Activated CD4-positive, alpha-beta T cell treated with anti-CD3 and anti-CD28 coated beads for 36 hours (primary cell): ENCODE results near the gene GPC6. TPM values are rescaled to one million over a fixed set of nuclear protein-coding genes. Genes with fewer than 3 reads are reported as not detected.

Source experiments
- ATAC-seq: fragments of 200-7000 bp; cut with Tn5 transposase; one replicate; pipeline ENCODE4 v1.10.0; 2021; ENCODE audit warnings: mild to moderate bottlenecking, moderate library complexity
- CTCF ChIA-PET: fragments of 350-600 bp; sonication (Branson Sonifier 250); formaldehyde crosslinking; loops from one replicate; lab custom pipeline; 2021; ENCODE audit warnings: antibody characterized with exemption; lab: Charles Lee
- POLR2A ChIA-PET: fragments of 350-600 bp; sonication (Branson Sonifier 250); formaldehyde crosslinking; loops from one replicate; lab custom pipeline; 2021; ENCODE audit warnings: antibody characterized with exemption, inconsistent platforms; lab: Charles Lee
- DNase-seq: peaks from one replicate; pipeline ENCODE4 v3.0.0-alpha.2; 2020
- H3K27ac Mint-ChIP-seq: one replicate; pipeline ENCODE4 v1.8.0; 2021; ENCODE audit warnings: mixed read lengths
- H3K27me3 Mint-ChIP-seq: one replicate; pipeline ENCODE4 v1.8.0; 2021; ENCODE audit warnings: mixed read lengths
- H3K36me3 Mint-ChIP-seq: one replicate; pipeline ENCODE4 v1.8.0; 2021; ENCODE audit warnings: low read depth, mixed read lengths
- H3K4me1 Mint-ChIP-seq: one replicate; pipeline ENCODE4 v1.8.0; 2021; ENCODE audit warnings: mixed read lengths
- H3K4me3 Mint-ChIP-seq: one replicate; pipeline ENCODE4 v1.8.0; 2021; ENCODE audit warnings: mild to moderate bottlenecking, moderate library complexity, mixed read lengths
- H3K9me3 Mint-ChIP-seq: one replicate; pipeline ENCODE4 v1.8.0; 2021; ENCODE audit warnings: low read depth, mixed read lengths
- intact Hi-C, 2 experiments: fragments of 100-400 bp; cut with DNase I in 1 of 2; cut with micrococcal nuclease in 1 of 2; formaldehyde crosslinking; loops; one replicate each; pipeline versions ENCODE4 v1.14.2 to v1.15.1; 2022 to 2024; cut with DNase I, micrococcal nuclease
- total RNA-seq, 2 experiments: library from RNA; stranded (reverse); gene quantifications; one replicate each; pipeline ENCODE4 v1.2.3, GENCODE V29; 2021

The GPC6 gene
- total RNA-seq, 2 experiments from 2014 or later, result not detected

DNA sequence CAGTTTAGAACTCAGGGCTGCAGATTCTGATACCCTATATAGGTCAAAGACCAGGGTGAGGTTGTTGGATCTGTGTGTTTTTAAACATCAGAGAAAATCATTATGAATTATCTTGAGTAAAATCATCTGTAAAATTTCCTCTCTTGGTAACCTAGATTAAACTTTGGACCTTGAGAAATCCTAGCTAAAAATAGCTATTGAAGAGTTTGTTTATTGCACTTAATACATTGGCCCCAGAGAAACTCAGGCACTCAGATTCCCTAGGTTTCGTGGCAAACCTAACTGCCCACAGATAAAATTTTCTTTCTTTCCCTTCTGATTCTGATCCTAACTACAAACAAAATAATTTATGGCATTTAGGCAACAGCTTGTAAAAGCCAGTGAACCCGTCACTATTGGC is 102.3 kb downstream of the GPC6 start:
- peaks cover 2% of the 10 kb centered on the region for H3K9me3 Mint-ChIP-seq
- no peak overlapping the region for H3K4me3 Mint-ChIP-seq
- POLR2A ChIA-PET, result no interaction called here
- ATAC-seq (no peak), DNase-seq (no peak)
- CTCF ChIA-PET, result no interaction called here
- H3K27me3 Mint-ChIP-seq, result peaks cover 2% of the 10 kb centered on the region
- no peaks in the 10 kb centered on the region for H3K36me3 Mint-ChIP-seq
- H3K4me1 Mint-ChIP-seq, result no peaks in the 10 kb centered on the region
- no peak overlapping the region for H3K27ac Mint-ChIP-seq
- intact Hi-C loops, result no loop called here

DNA sequence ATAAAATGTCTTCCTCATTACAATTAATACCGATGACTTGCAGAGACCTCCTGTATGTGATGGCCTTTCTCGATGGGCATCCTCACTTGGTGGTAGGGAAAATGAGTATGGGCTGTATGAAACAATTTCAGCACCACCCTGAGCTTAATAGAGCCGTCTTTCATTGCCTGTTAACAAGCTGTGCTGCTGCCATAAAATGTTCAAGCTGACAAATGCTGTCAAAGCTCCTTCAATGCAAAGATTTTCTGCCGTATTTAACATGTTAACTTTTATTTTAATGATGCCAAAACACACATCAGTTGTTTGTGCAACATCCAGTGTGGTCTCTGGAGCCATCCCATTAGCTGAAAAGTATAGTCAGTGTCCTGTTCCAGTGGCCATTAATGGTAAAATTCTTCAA is 110.1 kb downstream of the GPC6 start:
- POLR2A ChIA-PET, result no interaction called here
- no peak overlapping the region for H3K27ac Mint-ChIP-seq
- DNase-seq (no peak), ATAC-seq (no peak)
- no peaks in the 10 kb centered on the region for H3K27me3 Mint-ChIP-seq
- CTCF ChIA-PET, result interaction anchor here (0.9 to 1.0 kb wide), 2 partner anchors 9 to 15 kb away, joined by 3 read pairs; no protein-coding TSS in a partner anchor
- H3K4me1 Mint-ChIP-seq, result no peaks in the 10 kb centered on the region
- intact Hi-C loops, result no loop called here
- peaks cover 5% of the 10 kb centered on the region for H3K9me3 Mint-ChIP-seq
- no peak overlapping the region for H3K4me3 Mint-ChIP-seq
- H3K36me3 Mint-ChIP-seq, result no peaks in the 10 kb centered on the region

DNA sequence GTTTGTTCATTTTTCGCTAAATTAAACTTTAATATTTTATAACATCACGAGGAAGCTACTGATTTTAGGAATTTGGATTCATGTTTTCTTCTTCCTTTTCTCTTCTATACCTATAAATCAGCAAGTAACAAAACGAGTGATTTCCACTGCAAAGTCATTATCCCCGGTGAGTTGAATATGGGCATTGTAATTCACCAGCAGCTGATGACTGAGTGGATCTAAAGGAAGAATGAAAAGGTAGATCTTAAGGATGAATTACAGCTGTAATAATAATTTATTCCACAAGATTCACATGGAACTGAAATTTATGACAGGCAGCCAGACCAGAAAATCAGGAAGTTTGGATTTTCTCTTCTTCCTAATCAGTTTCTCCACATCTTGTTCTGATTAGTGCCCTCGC is 111.4 kb downstream of the GPC6 start:
- Mint-ChIP-seq H3K9me3 (peaks cover 11% of the 10 kb centered on the region), H3K4me3 (no peak overlapping the region), H3K36me3 (no peaks in the 10 kb centered on the region), H3K27me3 (no peaks in the 10 kb centered on the region), H3K4me1 (no peaks in the 10 kb centered on the region), H3K27ac (no peak overlapping the region)
- ChIA-PET POLR2A (no interaction called here), CTCF (no interaction called here)
- no peak for ATAC-seq
- DNase-seq, result no peak
- intact Hi-C loops, result no loop called here

DNA sequence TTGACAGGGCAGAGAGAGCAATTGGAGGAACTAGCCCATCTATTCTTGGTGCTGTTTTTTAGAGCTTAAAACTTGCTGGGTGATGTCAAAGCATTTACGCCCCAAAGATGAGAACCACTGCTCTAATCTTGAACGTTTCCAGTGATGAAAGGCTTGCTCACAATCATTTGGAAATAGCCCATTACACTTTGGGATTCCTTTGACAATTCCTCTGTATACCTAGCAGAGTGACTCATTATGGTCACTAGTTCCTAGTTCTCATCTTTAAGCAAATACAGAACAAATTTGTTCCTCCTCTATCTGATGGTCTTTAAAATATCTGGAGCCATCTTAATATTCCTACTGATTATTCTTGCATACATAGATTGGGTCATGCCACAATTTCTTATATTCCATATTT is 112.3 kb downstream of the GPC6 start:
- Mint-ChIP-seq H3K27me3 (no peaks in the 10 kb centered on the region), H3K36me3 (no peaks in the 10 kb centered on the region), H3K4me1 (no peaks in the 10 kb centered on the region), H3K27ac (no peak overlapping the region), H3K4me3 (no peak overlapping the region), H3K9me3 (peaks cover 14% of the 10 kb centered on the region)
- DNase-seq (no peak), ATAC-seq (no peak)
- ChIA-PET CTCF (no interaction called here), POLR2A (no interaction called here)
- intact Hi-C loops, result no loop called here

DNA sequence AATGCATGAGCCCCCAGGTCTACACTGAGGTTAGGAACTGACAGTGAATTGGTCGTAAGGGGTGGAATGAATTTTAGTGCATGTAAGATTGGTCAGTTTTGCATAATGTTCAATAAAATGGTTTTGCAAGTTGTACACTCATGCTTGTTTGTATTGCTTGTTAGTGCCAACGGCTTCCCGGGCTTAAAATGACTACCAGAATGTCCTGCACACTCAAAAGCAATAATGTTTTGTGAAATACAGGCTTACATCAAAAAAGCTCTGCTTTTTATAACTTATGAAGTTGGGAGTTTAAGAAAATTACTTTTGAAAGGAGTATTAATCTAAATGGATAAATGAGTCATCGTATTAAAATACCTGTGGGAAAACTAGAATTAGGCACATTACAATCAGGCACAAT is 112.9 kb downstream of the GPC6 start:
- H3K36me3 Mint-ChIP-seq, result no peaks in the 10 kb centered on the region

DNA sequence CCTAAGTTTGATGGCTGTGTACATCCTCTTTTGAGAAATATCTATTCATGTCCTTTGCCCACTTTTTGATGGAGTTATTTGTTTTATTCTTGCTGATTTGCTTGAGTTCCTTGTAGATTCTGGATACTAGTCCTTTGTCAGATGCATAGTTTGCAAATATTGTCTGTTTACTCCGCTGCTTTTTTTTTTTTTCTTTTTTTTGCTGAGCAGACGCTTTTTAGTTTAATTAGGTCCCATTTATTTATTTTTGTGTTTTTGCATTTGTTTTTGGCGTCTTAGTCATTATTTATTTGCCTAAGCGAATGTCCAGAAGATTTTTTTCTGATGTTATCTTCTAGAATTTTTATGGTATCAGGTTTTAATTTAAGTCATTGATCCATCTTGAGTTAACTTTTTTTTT is 114.9 kb downstream of the GPC6 start:
- DNase-seq (no peak), ATAC-seq (no peak)
- POLR2A ChIA-PET, result no interaction called here
- H3K9me3 Mint-ChIP-seq, result peaks cover 14% of the 10 kb centered on the region
- H3K27ac Mint-ChIP-seq, result no peak overlapping the region
- CTCF ChIA-PET, result no interaction called here
- H3K4me3 Mint-ChIP-seq, result no peak overlapping the region
- no peaks in the 10 kb centered on the region for H3K4me1 Mint-ChIP-seq
- no peaks in the 10 kb centered on the region for H3K36me3 Mint-ChIP-seq
- no peaks in the 10 kb centered on the region for H3K27me3 Mint-ChIP-seq
- intact Hi-C loops, result no loop called here

More for the DNA sequence above, 112.9 kb downstream of the GPC6 start:
- DNase-seq, result no peak
- intact Hi-C loops, result no loop called here
- no peak overlapping the region for H3K4me3 Mint-ChIP-seq
- peaks cover 14% of the 10 kb centered on the region for H3K9me3 Mint-ChIP-seq
- no peak overlapping the region for H3K27ac Mint-ChIP-seq
- POLR2A ChIA-PET, result no interaction called here
- CTCF ChIA-PET, result no interaction called here
- H3K4me1 Mint-ChIP-seq, result no peaks in the 10 kb centered on the region
- no peaks in the 10 kb centered on the region for H3K27me3 Mint-ChIP-seq
- no peak for ATAC-seq

DNA sequence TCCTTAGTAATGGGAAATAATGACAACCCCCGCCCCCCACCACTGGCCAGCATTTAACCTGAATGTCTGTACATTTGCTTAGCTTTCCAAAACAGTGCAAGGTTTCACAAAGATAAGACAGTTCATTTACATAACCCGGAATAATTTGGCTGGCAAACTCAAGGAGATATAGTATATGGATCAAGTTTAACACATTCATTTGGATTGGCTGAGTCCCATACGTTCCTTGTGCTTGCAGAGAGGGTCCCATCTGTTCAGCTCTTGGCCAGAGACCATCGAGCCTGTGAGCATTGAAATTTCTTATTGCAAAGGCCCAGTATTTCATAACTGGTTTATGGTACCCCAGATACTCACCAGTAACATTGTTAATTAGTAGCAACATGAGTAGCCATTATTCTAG is 116.5 kb downstream of the GPC6 start:
- intact Hi-C loops, result no loop called here
- CTCF ChIA-PET, result no interaction called here

DNA sequence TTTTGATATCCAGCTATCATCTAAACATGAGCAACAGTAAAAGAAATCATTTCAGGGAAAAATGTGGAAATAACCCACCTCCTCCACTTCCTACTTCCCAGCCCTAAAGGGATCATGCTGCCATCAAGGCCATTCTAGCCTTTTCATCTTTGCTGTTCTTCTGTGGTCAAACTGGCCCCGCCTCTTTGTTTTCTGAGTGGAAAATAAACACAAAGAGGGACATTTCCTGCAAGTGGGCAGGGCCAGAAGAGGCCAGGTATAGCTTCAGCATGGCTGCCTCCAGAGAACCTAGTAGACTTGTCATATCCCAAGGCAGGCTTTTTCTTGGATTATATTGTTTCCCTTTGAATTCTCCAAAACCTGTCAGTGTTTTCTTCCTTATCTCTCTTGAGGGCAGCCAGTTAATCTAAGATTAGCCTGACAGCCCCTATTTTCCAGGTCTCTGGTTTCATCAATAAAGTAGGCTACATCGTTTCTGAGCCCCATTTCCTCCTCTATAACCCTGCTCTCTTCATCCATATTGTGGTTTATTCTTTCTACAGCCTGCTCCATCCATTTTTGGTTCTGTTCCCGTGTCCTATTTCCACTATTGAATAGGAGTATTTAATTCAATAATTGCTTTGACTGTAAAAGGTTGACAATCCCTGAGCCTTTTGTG is 117.6 kb downstream of the GPC6 start:
- DNase-seq (no peak), ATAC-seq (no peak)
- Mint-ChIP-seq H3K4me3 (no peak overlapping the region), H3K9me3 (peaks cover 14% of the 10 kb centered on the region), H3K36me3 (no peaks in the 10 kb centered on the region), H3K27me3 (no peaks in the 10 kb centered on the region), H3K4me1 (no peaks in the 10 kb centered on the region), H3K27ac (no peak overlapping the region)
- CTCF ChIA-PET, result interaction anchor here (0.5 kb wide), 1 partner anchor 947 kb away, joined by 3 read pairs; no protein-coding TSS in a partner anchor
- intact Hi-C loops, result no loop called here
- POLR2A ChIA-PET, result no interaction called here

More for the DNA sequence above, 116.5 kb downstream of the GPC6 start:
- Mint-ChIP-seq H3K36me3 (no peaks in the 10 kb centered on the region), H3K4me3 (no peak overlapping the region), H3K27ac (no peak overlapping the region), H3K9me3 (peaks cover 14% of the 10 kb centered on the region), H3K4me1 (no peaks in the 10 kb centered on the region), H3K27me3 (no peaks in the 10 kb centered on the region)
- POLR2A ChIA-PET, result interaction anchor here (0.6 kb wide), 1 partner anchor 11 kb away, joined by 3 read pairs; no protein-coding TSS in a partner anchor
- ATAC-seq, result no peak
- no peak for DNase-seq

DNA sequence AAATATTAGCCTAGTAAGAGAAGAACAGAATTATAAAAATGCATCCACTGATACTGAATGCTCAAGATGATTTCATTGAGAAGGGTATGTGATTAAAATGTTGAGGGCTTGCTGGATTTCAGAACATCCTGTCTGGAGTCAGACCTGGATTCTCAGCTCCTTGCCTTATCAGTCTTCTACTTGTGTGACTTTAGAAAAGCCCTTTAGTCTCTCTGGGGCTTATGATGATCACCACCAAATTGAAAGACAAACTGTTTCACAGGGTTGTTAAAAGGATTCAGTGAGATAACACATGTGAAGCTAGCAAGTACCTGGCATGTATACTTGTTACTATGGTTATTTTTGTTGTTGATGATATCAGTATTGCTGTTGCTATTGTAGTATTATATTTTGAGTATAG is 118.4 kb downstream of the GPC6 start:
- Mint-ChIP-seq H3K27me3 (no peaks in the 10 kb centered on the region), H3K27ac (no peak overlapping the region), H3K4me1 (no peaks in the 10 kb centered on the region), H3K9me3 (peaks cover 14% of the 10 kb centered on the region), H3K36me3 (no peaks in the 10 kb centered on the region), H3K4me3 (no peak overlapping the region)
- CTCF ChIA-PET, result no interaction called here
- POLR2A ChIA-PET, result no interaction called here
- intact Hi-C loops, result no loop called here
- DNase-seq (no peak), ATAC-seq (no peak)

DNA sequence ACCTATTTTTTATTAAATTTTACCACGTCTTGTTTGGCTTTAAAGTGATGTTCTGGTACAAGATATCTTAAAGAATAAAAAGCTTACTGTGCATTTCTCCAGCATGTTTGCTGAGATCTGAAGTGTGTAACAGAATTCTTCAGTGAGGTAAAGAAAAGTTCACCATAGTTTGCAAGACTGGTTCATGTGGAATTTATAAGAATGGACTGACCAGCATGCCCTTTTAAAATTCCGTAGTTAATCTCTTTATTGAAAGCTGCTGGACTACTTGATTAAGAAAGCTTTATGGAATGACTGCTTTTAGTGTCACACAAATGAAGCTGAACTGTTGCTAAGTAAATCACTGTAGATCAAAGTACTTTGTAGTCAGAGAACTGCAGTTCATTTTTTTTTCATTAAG is 119.2 kb downstream of the GPC6 start:
- no peaks in the 10 kb centered on the region for H3K36me3 Mint-ChIP-seq
- DNase-seq (no peak), ATAC-seq (no peak)
- no peak overlapping the region for H3K27ac Mint-ChIP-seq
- peaks cover 14% of the 10 kb centered on the region for H3K9me3 Mint-ChIP-seq
- H3K27me3 Mint-ChIP-seq, result no peaks in the 10 kb centered on the region
- H3K4me1 Mint-ChIP-seq, result no peaks in the 10 kb centered on the region
- no peak overlapping the region for H3K4me3 Mint-ChIP-seq
- ChIA-PET POLR2A (no interaction called here), CTCF (no interaction called here)
- intact Hi-C loops, result no loop called here

DNA sequence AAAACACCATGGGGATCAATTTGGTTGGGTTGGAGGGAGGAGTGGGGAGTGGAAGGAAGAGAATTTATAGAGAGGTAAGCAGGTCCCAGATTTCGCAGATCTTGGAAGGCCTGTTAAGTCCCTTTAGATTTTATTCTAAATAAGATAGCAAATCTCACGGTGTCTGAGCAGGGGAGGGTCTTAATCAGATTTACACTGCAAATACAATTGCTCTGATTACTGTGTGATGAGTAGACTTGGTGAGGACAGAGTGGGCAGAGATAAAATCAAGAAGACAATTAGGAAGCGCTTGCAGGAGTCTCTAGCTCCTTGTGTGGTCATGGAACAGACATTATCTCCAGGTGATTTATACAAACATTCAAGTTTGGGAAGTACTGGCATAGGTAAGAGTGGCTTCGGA is 126.0 kb downstream of the GPC6 start:
- Mint-ChIP-seq H3K27me3 (no peaks in the 10 kb centered on the region), H3K4me1 (no peaks in the 10 kb centered on the region), H3K4me3 (no peak overlapping the region), H3K27ac (no peak overlapping the region), H3K36me3 (no peaks in the 10 kb centered on the region), H3K9me3 (peaks cover 4% of the 10 kb centered on the region)
- ChIA-PET POLR2A (no interaction called here), CTCF (interaction anchor here (0.7 kb wide), 1 partner anchor 214 kb away, joined by 3 read pairs; no protein-coding TSS in a partner anchor)
- DNase-seq (no peak), ATAC-seq (no peak)
- intact Hi-C loops, result no loop called here

DNA sequence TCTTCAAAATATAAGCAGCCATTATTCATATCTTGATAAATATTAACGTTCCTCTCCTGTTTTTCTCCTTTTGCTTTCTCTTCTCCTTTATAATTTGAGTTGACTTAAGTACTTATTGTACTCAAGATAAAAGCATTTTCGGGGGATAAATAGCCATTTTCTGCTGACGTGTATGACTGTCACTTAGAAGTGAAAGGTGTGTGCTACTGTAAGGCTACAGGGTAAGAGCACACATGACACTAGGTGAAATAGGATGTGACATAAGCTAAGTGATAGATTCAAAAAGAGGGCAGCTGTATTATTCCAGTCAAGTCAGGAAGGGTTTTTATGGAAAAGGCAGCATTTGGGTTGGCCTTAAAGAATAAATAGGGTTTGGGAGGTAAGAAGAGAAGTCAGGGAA is 128.5 kb downstream of the GPC6 start:
- H3K27ac Mint-ChIP-seq, result no peak overlapping the region
- no peaks in the 10 kb centered on the region for H3K4me1 Mint-ChIP-seq
- no peak overlapping the region for H3K4me3 Mint-ChIP-seq
- ChIA-PET CTCF (interaction anchor here (0.6 kb wide), 1 partner anchor 1127 kb away, joined by 4 read pairs; no protein-coding TSS in a partner anchor), POLR2A (no interaction called here)
- H3K36me3 Mint-ChIP-seq, result no peaks in the 10 kb centered on the region
- DNase-seq, result no peak
- no peaks in the 10 kb centered on the region for H3K27me3 Mint-ChIP-seq
- intact Hi-C loops, result no loop called here
- ATAC-seq, result no peak
- H3K9me3 Mint-ChIP-seq, result peaks cover 4% of the 10 kb centered on the region
